K562 (cell line): ENCODE results near the gene KATNB1.

Source experiments
- CHD2 ChIP-seq: IDR thresholded peaks from 2 replicates; pipeline ENCODE4 v1.6.1; 2011; ENCODE audit warnings: low read depth, low read length
- CTCF ChIP-seq, 3 experiments: IDR thresholded peaks in 2 of 3; conservative IDR thresholded peaks in 1 of 3; 2 replicates each; pipeline ENCODE4 v1.5.1; 2011 to 2012; ENCODE audit warnings: low read length in 3 of 3, mild to moderate bottlenecking in 3 of 3, control low read depth in 2 of 3, improper control_type of control experiment in 1 of 3, inconsistent platforms in 1 of 3, low read depth in 1 of 3, mixed read lengths in 1 of 3, moderate library complexity in 1 of 3; ENCODE audit not compliant: insufficient read depth in 2 of 3
- MCM3 ChIP-seq: fragments of 450-650 bp; IDR thresholded peaks from 2 replicates; pipeline ENCODE4 v1.6.1; 2016
- UBTF ChIP-seq, 2 experiments: IDR thresholded peaks; 2 replicates each; pipeline ENCODE4 v1.6.1; 2012; ENCODE audit warnings: improper control_type of control experiment in 2 of 2, low read depth in 2 of 2, low read length in 2 of 2, borderline replicate concordance in 1 of 2
- ZBTB43 ChIP-seq: sonication (generic); formaldehyde crosslinking; IDR thresholded peaks from 2 replicates; pipeline ENCODE4 v1.8.0; 2023; ENCODE audit warnings: mild to moderate bottlenecking, missing genetic modification reagents

GRCh38 chr16:57764341-57765159 lies 29.0 kb downstream of the KATNB1 start:
- TF ChIP-seq ZBTB43 (CRISPR knock-in tag) (no peak), CHD2 (no peak), UBTF (IDR thresholded peaks at IDR 0.05; ENCODE audit: borderline replicate concordance in 1 of 2, low read depth in 2 of 2, low read length in 2 of 2) (no peak), MCM3 (no peak), CTCF (IDR thresholded peaks at IDR 0.05 in 2 of 3, conservative IDR thresholded peaks at IDR 0.05 in 1 of 3; ENCODE audit: insufficient read depth in 2 of 3, low read depth in 1 of 3, low read length in 3 of 3) (no peak)
